B cell (primary cell): ENCODE results near the gene NEGR1. TPM values are rescaled to one million over a fixed set of nuclear protein-coding genes. Genes with fewer than 3 reads are reported as not detected.

ENCODE experiments used
- ATAC-seq: fragments of 200-7000 bp; cut with Tn5 transposase; one replicate; pipeline ENCODE4 v1.10.0; 2021; ENCODE audit warnings: low read depth, mild to moderate bottlenecking, moderate number of reproducible peaks, moderate library complexity
- CTCF ChIA-PET: fragments of 350-600 bp; sonication (Branson Sonifier 250); formaldehyde crosslinking; loops from one replicate; lab custom pipeline; 2021; ENCODE audit warnings: antibody characterized with exemption, inconsistent platforms; lab: Charles Lee
- POLR2A ChIA-PET: fragments of 350-600 bp; sonication (Branson Sonifier 250); formaldehyde crosslinking; loops from one replicate; lab custom pipeline; 2021; ENCODE audit warnings: antibody characterized with exemption; lab: Charles Lee
- DNase-seq: peaks from one replicate; pipeline ENCODE4 v3.0.0; 2013
- H2AFZ ChIP-seq: 2 replicates; pipeline ENCODE4 v1.6.1; 2012; ENCODE audit warnings: mild to moderate bottlenecking, low read depth, low read length; ENCODE audit not compliant: insufficient read depth, poor library complexity, severe bottlenecking
- H3K27ac ChIP-seq, 2 donors: 1 replicate in 1 of 2; 2 replicates in 1 of 2; pipeline ENCODE4 v1.5.1; 2012 to 2013; ENCODE audit warnings: low read length in 2 of 2, mild to moderate bottlenecking in 2 of 2, moderate library complexity in 1 of 2
- H3K27me3 ChIP-seq, 4 experiments: fragments of 200-600 bp in 1 of 4; sonication (generic) in 1 of 4; replicated peaks in 1 of 4; 1 replicate in 2 of 4; 2 replicates in 2 of 4; pipeline versions ENCODE4 v1.6.1 to v1.7.0; 2013 to 2016; ENCODE audit warnings: low read length in 3 of 4, mild to moderate bottlenecking in 2 of 4, mixed read lengths in 1 of 4, moderate library complexity in 1 of 4; ENCODE audit not compliant: insufficient read depth in 4 of 4, control insufficient read depth in 3 of 4; ENCODE audit errors: control extremely low read depth in 1 of 4
- H3K36me3 ChIP-seq, 2 experiments: replicated peaks in 1 of 2; 1 replicate in 1 of 2; 2 replicates in 1 of 2; pipeline versions ENCODE4 v1.6.1 to v1.7.1; 2013; ENCODE audit warnings: low read length in 1 of 2; ENCODE audit not compliant: insufficient read depth in 2 of 2, control insufficient read depth in 1 of 2; ENCODE audit errors: control extremely low read depth in 1 of 2, extremely low read depth in 1 of 2
- H3K4me1 ChIP-seq, 2 donors: fragments of 200-600 bp in 1 of 2; sonication (generic) in 1 of 2; 1 replicate in 1 of 2; 2 replicates in 1 of 2; pipeline versions ENCODE4 v1.5.1 to v1.6.1; 2013 to 2017; ENCODE audit warnings: low read length in 2 of 2; ENCODE audit not compliant: control insufficient read depth in 2 of 2, insufficient read depth in 2 of 2
- H3K4me2 ChIP-seq: replicated peaks from 2 replicates; pipeline ENCODE3; 2012; ENCODE audit warnings: mild to moderate bottlenecking, low read depth, low read length; ENCODE audit not compliant: poor library complexity, severe bottlenecking
- H3K4me3 ChIP-seq, 5 experiments: fragments of 200-600 bp in 1 of 5; sonication (generic) in 1 of 5; 1 replicate in 3 of 5; 2 replicates in 2 of 5; pipeline versions ENCODE4 v1.5.1 to v1.7.0; 2011 to 2016; ENCODE audit warnings: low read length in 4 of 5, mild to moderate bottlenecking in 4 of 5, low read depth in 2 of 5, control low read depth in 1 of 5, moderate library complexity in 1 of 5; ENCODE audit not compliant: insufficient read depth in 1 of 5; ENCODE audit errors: control extremely low read depth in 1 of 5, extremely low read depth in 1 of 5
- H3K79me2 ChIP-seq: fragments of 200-600 bp; sonication (generic); one replicate; pipeline ENCODE4 v1.6.0; 2016; ENCODE audit warnings: low read length; ENCODE audit not compliant: control insufficient read depth, insufficient read depth
- H3K9ac ChIP-seq: fragments of 200-600 bp; sonication (generic); 2 replicates; pipeline ENCODE4 v1.6.1; 2017; ENCODE audit warnings: mild to moderate bottlenecking, low read length, moderate library complexity
- H3K9me3 ChIP-seq, 3 donors: one replicate each; pipeline versions ENCODE4 v1.6.1 to v1.7.1; 2013; ENCODE audit warnings: low read length in 2 of 3; ENCODE audit not compliant: control insufficient read depth in 2 of 3, insufficient read depth in 1 of 3; ENCODE audit errors: control extremely low read depth in 1 of 3
- H4K20me1 ChIP-seq: 2 replicates; pipeline ENCODE4 v1.6.0; 2012; ENCODE audit warnings: mild to moderate bottlenecking, low read length; ENCODE audit not compliant: insufficient read depth, control insufficient read depth, poor library complexity, severe bottlenecking
- H3K27ac Mint-ChIP-seq: one replicate; pipeline ENCODE4 v1.8.0; 2021; ENCODE audit warnings: mixed read lengths
- H3K27me3 Mint-ChIP-seq: one replicate; pipeline ENCODE4 v1.8.0; 2021; ENCODE audit warnings: mixed read lengths
- H3K4me1 Mint-ChIP-seq: one replicate; pipeline ENCODE4 v1.8.0; 2021; ENCODE audit warnings: mixed read lengths
- H3K4me3 Mint-ChIP-seq: one replicate; pipeline ENCODE4 v1.8.0; 2021; ENCODE audit warnings: mixed read lengths
- H3K9me3 Mint-ChIP-seq: one replicate; pipeline ENCODE4 v1.8.0; 2022; ENCODE audit warnings: mixed read lengths; ENCODE audit not compliant: insufficient read depth
- CTCF ChIP-seq: fragments of 200-600 bp; IDR thresholded peaks from one replicate; pipeline ENCODE4 v1.8.0; 2022; ENCODE audit warnings: antibody characterized with exemption, mild to moderate bottlenecking
- EZH2 ChIP-seq: IDR thresholded peaks from 2 replicates; pipeline ENCODE4 v1.6.1; 2012; ENCODE audit warnings: borderline replicate concordance, low read depth, mild to moderate bottlenecking, moderate library complexity, low read length; ENCODE audit not compliant: insufficient read depth, poor library complexity, severe bottlenecking
- WGBS: methylation state at CpG from one replicate; pipeline ENCODE4 v1.1.5; 2013; ENCODE audit warnings: missing lambda C conversion rate; ENCODE audit not compliant: insufficient coverage; 5-methylcytosine and 5-hydroxymethylcytosine counted together
- intact Hi-C: fragments of 100-400 bp; cut with micrococcal nuclease; formaldehyde crosslinking; loops from one replicate; pipeline ENCODE4 v1.10.0; 2022
- polyA plus RNA-seq: library from polyadenylated mRNA; depleted of rRNA; stranded (reverse); fragments of >200 nt; gene quantifications from 2 replicates; pipeline ENCODE4 v1.2.3, GENCODE V29; 2012
- total RNA-seq, 2 donors: library from RNA; stranded (reverse); fragments of 120-200 nt in 1 of 2; gene quantifications; 1 replicate in 1 of 2; 2 replicates in 1 of 2; pipeline versions ENCODE4 v1.2.3 to v1.2.4, GENCODE V29; 2013 to 2022

Gene NEGR1
- total and polyA plus RNA-seq, 2 donors (not counting 1 experiment from before 2014, with no cell fraction given), result 0.01 TPM; not detected in 1

GRCh38 chr1:72296501-72296900 is 14.2 kb upstream of the NEGR1 start:
- Mint-ChIP-seq H3K9me3 (no peaks in the 10 kb centered on the region), H3K27me3 (no peaks in the 10 kb centered on the region), H3K27ac (no peak overlapping the region), H3K4me3 (no peak overlapping the region), H3K4me1 (no peaks in the 10 kb centered on the region)
- no peak for ATAC-seq
- Histone ChIP-seq H3K79me2 (no peaks in the 10 kb centered on the region), H4K20me1 (no peaks in the 10 kb centered on the region), H2AFZ (no peak overlapping the region), H3K4me3 (no peak overlapping the region), H3K36me3 (no peaks in the 10 kb centered on the region), H3K4me2 (no peak overlapping the region), H3K27ac (no peak overlapping the region), H3K4me1 (no peaks in the 10 kb centered on the region), H3K9me3 (no peaks in the 10 kb centered on the region), H3K27me3 (no peaks in the 10 kb centered on the region), H3K9ac (no peak overlapping the region)
- ChIA-PET CTCF (no interaction called here), POLR2A (no interaction called here)
- no peak for TF ChIP-seq CTCF
- TF ChIP-seq EZH2, result no peak
- no peak for DNase-seq
- intact Hi-C loops, result no loop called here
- WGBS, result no CpG with 5 or more reads among the region's 2 CpGs

GRCh38 chr1:72288886-72289285 is 6.5 kb upstream of the NEGR1 start:
- H3K4me3 Mint-ChIP-seq, result no peak overlapping the region
- CTCF ChIA-PET, result no interaction called here

More at GRCh38 chr1:72288886-72289285, 6.5 kb upstream of the NEGR1 start:
- intact Hi-C loops, result no loop called here
- Mint-ChIP-seq H3K4me1 (no peaks in the 10 kb centered on the region), H3K27ac (no peak overlapping the region), H3K27me3 (peaks cover 5% of the 10 kb centered on the region), H3K9me3 (no peaks in the 10 kb centered on the region)
- H3K79me2 ChIP-seq, result no peaks in the 10 kb centered on the region
- POLR2A ChIA-PET, result no interaction called here
- no peak for ATAC-seq
- H3K4me1 ChIP-seq, result peaks cover 12 to 13% of the 10 kb centered on the region in 2 donors
- H3K27ac ChIP-seq, result no peak overlapping the region
- no peak overlapping the region for H3K4me2 ChIP-seq
- no peak overlapping the region for H3K4me3 ChIP-seq
- no peak for TF ChIP-seq CTCF
- TF ChIP-seq EZH2, result no peak
- no peak overlapping the region for H3K9ac ChIP-seq
- peaks cover 0 to 7% (median 3%) of the 10 kb centered on the region in 4 experiments for H3K27me3 ChIP-seq
- no peaks in the 10 kb centered on the region for H4K20me1 ChIP-seq
- DNase-seq, result no peak
- no peaks in the 10 kb centered on the region for H3K9me3 ChIP-seq
- no peaks in the 10 kb centered on the region for H3K36me3 ChIP-seq
- no peak overlapping the region for H2AFZ ChIP-seq
